GM23338 (cell line): ENCODE results near the gene THYN1. TPM values are rescaled to one million over a fixed set of nuclear protein-coding genes. Genes with fewer than 3 reads are reported as not detected.

Experiments
- ATAC-seq: fragments of 200-7000 bp; cut with Tn5 transposase; 3 replicates; pipeline ENCODE4 v1.9.1; 2020
- DNase-seq: peaks from one replicate; pipeline ENCODE4 v3.0.0-alpha.2; 2015; ENCODE audit warnings: low spot score
- H2AFZ ChIP-seq: fragments of 200-600 bp; sonication (generic); 2 replicates; pipeline ENCODE4 v1.8.0; 2016; ENCODE audit warnings: antibody characterized with exemption, mild to moderate bottlenecking, moderate library complexity
- H3F3A ChIP-seq: fragments of 200-600 bp; sonication (generic); replicated peaks from 2 replicates; pipeline ENCODE4 v1.8.0; 2017; ENCODE audit warnings: antibody characterized with exemption, mixed run types, low read depth
- H3K27ac ChIP-seq: fragments of 200-600 bp; sonication (generic); 2 replicates; pipeline ENCODE4 v1.6.1; 2016; ENCODE audit warnings: low read depth
- H3K27me3 ChIP-seq: fragments of 200-600 bp; sonication (generic); 2 replicates; pipeline ENCODE4 v1.8.0; 2016; ENCODE audit warnings: mild to moderate bottlenecking, mixed run types, moderate library complexity; ENCODE audit not compliant: insufficient read depth
- H3K36me3 ChIP-seq: fragments of 200-600 bp; sonication (generic); 2 replicates; pipeline ENCODE4 v1.8.0; 2016; ENCODE audit warnings: mild to moderate bottlenecking; ENCODE audit not compliant: insufficient read depth
- H3K4me1 ChIP-seq: fragments of 200-600 bp; sonication (generic); 2 replicates; pipeline ENCODE4 v1.8.0; 2016; ENCODE audit warnings: mild to moderate bottlenecking, moderate library complexity; ENCODE audit not compliant: insufficient read depth
- H3K4me2 ChIP-seq: fragments of 200-600 bp; sonication (generic); 2 replicates; pipeline ENCODE4 v1.7.1; 2017; ENCODE audit warnings: mixed run types
- H3K4me3 ChIP-seq: fragments of 200-600 bp; sonication (generic); 2 replicates; pipeline ENCODE4 v1.6.1; 2016; ENCODE audit warnings: mixed run types
- H3K79me2 ChIP-seq: fragments of 200-600 bp; sonication (generic); replicated peaks from 2 replicates; pipeline ENCODE4 v1.8.0; 2017; ENCODE audit warnings: mild to moderate bottlenecking; ENCODE audit not compliant: insufficient read depth
- H3K9me2 ChIP-seq: fragments of 200-600 bp; sonication (generic); 2 replicates; pipeline ENCODE4 v1.8.0; 2017; ENCODE audit not compliant: insufficient read depth
- H4K20me1 ChIP-seq: fragments of 200-600 bp; sonication (generic); replicated peaks from 2 replicates; pipeline ENCODE4 v1.8.0; 2017; ENCODE audit warnings: mild to moderate bottlenecking; ENCODE audit not compliant: insufficient read depth
- H3K27ac Mint-ChIP-seq: 2 replicates; pipeline ENCODE4 v1.8.0; 2020; ENCODE audit warnings: inconsistent platforms, mild to moderate bottlenecking, moderate library complexity, mixed read lengths
- H3K27me3 Mint-ChIP-seq: 3 replicates; pipeline ENCODE4 v1.8.0; 2022; ENCODE audit warnings: low read depth, mild to moderate bottlenecking, moderate library complexity, mixed read lengths, inconsistent platforms; ENCODE audit not compliant: insufficient read depth, poor library complexity
- H3K36me3 Mint-ChIP-seq: 3 replicates; pipeline ENCODE4 v1.8.0; 2021; ENCODE audit warnings: low read depth, mild to moderate bottlenecking, inconsistent platforms, moderate library complexity, mixed read lengths
- H3K4me1 Mint-ChIP-seq: 3 replicates; pipeline ENCODE4 v1.8.0; 2020; ENCODE audit warnings: mild to moderate bottlenecking, inconsistent platforms, mixed read lengths
- H3K4me3 Mint-ChIP-seq: 3 replicates; pipeline ENCODE4 v1.8.0; 2021; ENCODE audit warnings: moderate library complexity, mild to moderate bottlenecking, inconsistent platforms, mixed read lengths
- H3K9me3 Mint-ChIP-seq: 3 replicates; pipeline ENCODE4 v1.8.0; 2020; ENCODE audit warnings: moderate library complexity, mild to moderate bottlenecking, inconsistent platforms, mixed read lengths
- CREB1 ChIP-seq: fragments of 250-450 bp; sonication (Bioruptor Pico); IDR thresholded peaks from 2 replicates; pipeline ENCODE4 v1.5.0; 2020; ENCODE audit warnings: low read depth, mild to moderate bottlenecking, moderate library complexity
- CTCF ChIP-seq, 2 experiments: fragments of 200-600 bp in 1 of 2; sonication (generic) in 1 of 2; conservative IDR thresholded peaks; 2 replicates each; pipeline versions ENCODE4 v1.5.1 to v1.6.1; 2016 to 2017; ENCODE audit warnings: antibody characterized with exemption in 2 of 2, low read depth in 2 of 2, mild to moderate bottlenecking in 2 of 2, moderate library complexity in 1 of 2
- ETS1 ChIP-seq: IDR thresholded peaks from 2 replicates; pipeline ENCODE4 v1.6.1; 2016; ENCODE audit warnings: antibody characterized with exemption
- EZH2 ChIP-seq: fragments of 200-600 bp; sonication (generic); IDR thresholded peaks from one replicate; pipeline ENCODE4 v1.8.0; 2017; ENCODE audit warnings: antibody characterized with exemption, mild to moderate bottlenecking, low read depth; ENCODE audit not compliant: unreplicated experiment
- EZH2phosphoT487 ChIP-seq: fragments of 200-600 bp; sonication (generic); IDR thresholded peaks from one replicate; pipeline ENCODE4 v1.8.1; 2018; ENCODE audit warnings: antibody characterized with exemption; ENCODE audit not compliant: unreplicated experiment
- NANOG ChIP-seq: IDR thresholded peaks from 2 replicates; pipeline ENCODE4 v1.6.1; 2016; ENCODE audit warnings: antibody characterized with exemption, borderline replicate concordance
- POLR2AphosphoS5 ChIP-seq: IDR thresholded peaks from 2 replicates; pipeline ENCODE4 v1.6.1; 2016; ENCODE audit warnings: antibody characterized with exemption, low read depth
- REST ChIP-seq: IDR thresholded peaks from one replicate; pipeline ENCODE4 v1.6.1; 2018; ENCODE audit warnings: antibody characterized with exemption; ENCODE audit not compliant: unreplicated experiment
- STAT1 ChIP-seq: IDR thresholded peaks from one replicate; pipeline ENCODE4 v1.6.1; 2016; ENCODE audit warnings: antibody characterized with exemption; ENCODE audit not compliant: unreplicated experiment
- ZNF114 ChIP-seq: fragments of 250-450 bp; sonication (Bioruptor Pico); IDR thresholded peaks from 2 replicates; pipeline ENCODE4 v1.5.0; 2020; ENCODE audit warnings: mild to moderate bottlenecking, moderate library complexity
- ZNF331 ChIP-seq: fragments of 250-450 bp; sonication (Bioruptor Pico); IDR thresholded peaks from 2 replicates; pipeline ENCODE4 v1.5.0; 2020; ENCODE audit warnings: low read depth, mild to moderate bottlenecking, moderate library complexity
- ZNF462 ChIP-seq: fragments of 250-450 bp; sonication (Bioruptor Pico); IDR thresholded peaks from 2 replicates; pipeline ENCODE4 v1.5.0; 2020; ENCODE audit warnings: mild to moderate bottlenecking, moderate library complexity
- polyA plus RNA-seq: library from polyadenylated mRNA; unstranded; fragments of >200 nt; fragmentation: Nextera tagmentation; extraction: Ambion mirVana; gene quantifications from 2 replicates; pipeline ENCODE4 v1.2.1, GENCODE V29; 2016
- total RNA-seq: library from RNA; depleted of rRNA; stranded (reverse); fragments of >200 nt; shearing (Covaris generic); gene quantifications from 2 replicates; pipeline ENCODE4 v1.2.3, GENCODE V29; 2014

THYN1 gene
- total and polyA plus RNA-seq, 2 experiments from 2014 or later, result 116 to 216 TPM

GRCh38 chr11:134231958-134232659 is 21.0 kb downstream of the THYN1 start:
- H3K27me3 ChIP-seq, result no peaks in the 10 kb centered on the region
- no peak overlapping the region for H3K4me2 ChIP-seq

More at GRCh38 chr11:134231958-134232659, 21.0 kb downstream of the THYN1 start:
- H3K27ac Mint-ChIP-seq, result no peak overlapping the region
- peaks cover 4% of the 10 kb centered on the region for H3K27me3 Mint-ChIP-seq
- Histone ChIP-seq H3K4me1 (no peaks in the 10 kb centered on the region), H3K27ac (no peak overlapping the region), H2AFZ (no peak overlapping the region), H3K79me2 (peaks cover 23% of the 10 kb centered on the region), H3K9me2 (no peaks in the 10 kb centered on the region), H3K4me3 (no peak overlapping the region), H4K20me1 (peaks cover 4% of the 10 kb centered on the region), H3F3A (no peaks in the 10 kb centered on the region), H3K36me3 (no peaks in the 10 kb centered on the region)
- no peaks in the 10 kb centered on the region for H3K9me3 Mint-ChIP-seq
- peaks cover 8% of the 10 kb centered on the region for H3K4me1 Mint-ChIP-seq
- H3K4me3 Mint-ChIP-seq, result no peak overlapping the region
- no peak for TF ChIP-seq ZNF114 (CRISPR knock-in tag)
- no peak for TF ChIP-seq CREB1 (CRISPR knock-in tag)
- TF ChIP-seq POLR2AphosphoS5, result no peak
- TF ChIP-seq EZH2phosphoT487, result no peak
- TF ChIP-seq ZNF331 (CRISPR knock-in tag), result no peak
- TF ChIP-seq CTCF (conservative IDR thresholded peaks at IDR 0.05; ENCODE audit: low read depth in 2 of 2), result no peak
- TF ChIP-seq NANOG, result no peak
- no peak for TF ChIP-seq STAT1
- no peak for TF ChIP-seq EZH2
- TF ChIP-seq ZNF462 (CRISPR knock-in tag), result no peak
- no peak for TF ChIP-seq ETS1
- no peak for TF ChIP-seq REST
- DNase-seq, result no peak
- ATAC-seq, result no peak
- no peaks in the 10 kb centered on the region; the same call in 2 of the 3 replicates for H3K36me3 Mint-ChIP-seq
